Testis (tissue), 3 donors: Measurements from ENCODE around the gene GRIK4. TPM values are rescaled to one million over a fixed set of nuclear protein-coding genes. Genes with fewer than 3 reads are reported as not detected.

Source experiments
- DNase-seq: peaks from one replicate; pipeline ENCODE4 v3.0.0-alpha.2; 2019
- H3K27ac ChIP-seq, 2 donors: fragments of 200-600 bp; sonication (generic); one replicate each; pipeline ENCODE4 v1.5.1; 2019
- H3K27me3 ChIP-seq: fragments of 200-600 bp; sonication (generic); one replicate; pipeline ENCODE4 v1.5.1; 2019
- H3K36me3 ChIP-seq: fragments of 200-600 bp; sonication (generic); one replicate; pipeline ENCODE4 v1.5.1; 2017; ENCODE audit warnings: low read depth; ENCODE audit errors: missing control alignments
- H3K4me1 ChIP-seq: fragments of 200-600 bp; sonication (generic); one replicate; pipeline ENCODE4 v1.5.1; 2019
- H3K4me3 ChIP-seq, 2 donors: fragments of 200-600 bp; sonication (generic); one replicate each; pipeline ENCODE4 v1.5.1; 2017 to 2019
- H3K9me3 ChIP-seq: fragments of 200-600 bp; sonication (generic); one replicate; pipeline ENCODE4 v1.5.1; 2017
- CTCF ChIP-seq, 3 experiments: fragments of 450-650 bp in 2 of 3; fragments of 200-600 bp in 1 of 3; sonication (generic) in 1 of 3; IDR thresholded peaks; one replicate each; pipeline ENCODE4 v1.5.1; 2016 to 2019; ENCODE audit warnings: antibody characterized with exemption in 3 of 3, mild to moderate bottlenecking in 2 of 3, moderate library complexity in 1 of 3
- POLR2A ChIP-seq: fragments of 450-650 bp; IDR thresholded peaks from one replicate; pipeline ENCODE4 v1.6.1; 2017; ENCODE audit warnings: antibody characterized with exemption, mild to moderate bottlenecking, moderate library complexity
- WGBS, 2 donors: methylation state at CpG; one replicate each; pipeline ENCODE4 v1.1.5; 2018; 5-methylcytosine and 5-hydroxymethylcytosine counted together
- intact Hi-C: fragments of 100-400 bp; cut with DNase I; formaldehyde crosslinking; loops from one replicate; pipeline ENCODE4 v1.15.1; 2023; ENCODE audit warnings: low total_unique reads
- polyA plus RNA-seq: library from polyadenylated mRNA; stranded (reverse); fragments of 350-450 nt; fragmentation: Illumina TruSeq; extraction: RNeasy Lipid Tissue Mini Kit (QIAGEN cat#74804); gene quantifications from one replicate; pipeline ENCODE4 v1.2.3, GENCODE V29; 2014; ENCODE audit warnings: low read depth, low replicate concordance; ENCODE audit not compliant: insufficient read depth
- total RNA-seq, 2 donors: library from RNA; depleted of rRNA; stranded (reverse); fragments of >200 nt; gene quantifications; one replicate each; pipeline ENCODE4 v1.2.3, GENCODE V29; 2016

Gene GRIK4
- total and polyA plus RNA-seq, 3 donors from 2014 or later, result 2.6 to 3.0 (median 2.6) TPM

- no peaks in the 10 kb centered on the region for H3K9me3 ChIP-seq
- no peak overlapping the region for H3K4me3 ChIP-seq
- TF ChIP-seq POLR2A, result no peak
- 75 to 78% methylated on average over 4 of the region's 4 CpGs for WGBS, 2 donors
- no peaks in the 10 kb centered on the region for H3K27me3 ChIP-seq
- DNase-seq, result no peak
- H3K36me3 ChIP-seq, result no peaks in the 10 kb centered on the region
- intact Hi-C loops, result no loop called here
- H3K27ac ChIP-seq, result no peak overlapping the region
- H3K4me1 ChIP-seq, result no peaks in the 10 kb centered on the region
These were observed 212.2 kb downstream of the GRIK4 start for GRCh38 chr11:120723751-120724150.

- no peaks in the 10 kb centered on the region for H3K4me1 ChIP-seq
- no peak overlapping the region for H3K27ac ChIP-seq
- intact Hi-C loops, result no loop called here
- no peaks in the 10 kb centered on the region for H3K27me3 ChIP-seq
- H3K9me3 ChIP-seq, result no peaks in the 10 kb centered on the region
- no peaks in the 10 kb centered on the region for H3K36me3 ChIP-seq
- no peak for DNase-seq
- no peak overlapping the region for H3K4me3 ChIP-seq
- TF ChIP-seq CTCF (IDR thresholded peaks at IDR 0.05) (no peak), POLR2A (no peak)
These were observed 216.2 kb downstream of the GRIK4 start for GRCh38 chr11:120727752-120728151.

- intact Hi-C loops, result no loop called here
- H3K36me3 ChIP-seq, result no peaks in the 10 kb centered on the region
These were observed 223.5 kb downstream of the GRIK4 start for GRCh38 chr11:120735035-120735434.

GRCh38 chr11:120738516-120739046, 227.0 kb downstream of the GRIK4 start:
- intact Hi-C loops, result no loop called here
- Histone ChIP-seq H3K4me3 (no peak overlapping the region), H3K4me1 (no peaks in the 10 kb centered on the region), H3K27me3 (no peaks in the 10 kb centered on the region), H3K27ac (no peak overlapping the region), H3K36me3 (no peaks in the 10 kb centered on the region), H3K9me3 (no peaks in the 10 kb centered on the region)
- no peak for DNase-seq
- 66 to 77% methylated on average over 8 to 10 of the region's 10 CpGs for WGBS, 2 donors
- no peak for TF ChIP-seq POLR2A
- TF ChIP-seq CTCF (IDR thresholded peaks at IDR 0.05), result no peak

More at GRCh38 chr11:120735035-120735434, 223.5 kb downstream of the GRIK4 start:
- H3K9me3 ChIP-seq, result no peaks in the 10 kb centered on the region
- H3K4me3 ChIP-seq, result no peak overlapping the region
- H3K27ac ChIP-seq, result no peak overlapping the region
- H3K27me3 ChIP-seq, result no peaks in the 10 kb centered on the region
- WGBS, 2 donors, result 64 to 67% methylated on average over 4 of the region's 4 CpGs
- TF ChIP-seq POLR2A (no peak), CTCF (IDR thresholded peaks at IDR 0.05) (no peak)
- H3K4me1 ChIP-seq, result no peaks in the 10 kb centered on the region
- no peak for DNase-seq

GRCh38 chr11:120739780-120740179, 228.2 kb downstream of the GRIK4 start:
- no peak overlapping the region for H3K27ac ChIP-seq
- no peaks in the 10 kb centered on the region for H3K9me3 ChIP-seq
- no peaks in the 10 kb centered on the region for H3K36me3 ChIP-seq
- no peaks in the 10 kb centered on the region for H3K27me3 ChIP-seq
- intact Hi-C loops, result no loop called here
- WGBS, 2 donors, result 62 to 67% methylated on average over 3 of the region's 3 CpGs
- H3K4me1 ChIP-seq, result no peaks in the 10 kb centered on the region
- DNase-seq, result no peak
- no peak for TF ChIP-seq CTCF (IDR thresholded peaks at IDR 0.05)
- H3K4me3 ChIP-seq, result no peak overlapping the region
